ENCODE data around the gene UVRAG. TPM values are rescaled to one million over a fixed set of nuclear protein-coding genes. Genes with fewer than 3 reads are reported as not detected.

UVRAG gene
- polyA plus RNA-seq, 6 donors from 2014 or later: 39.6 to 94.0 (median 70.8) TPM

GRCh38 chr11:75939516-75939915 is 124.5 kb downstream of the UVRAG start:
- Mint-ChIP-seq H3K27ac (no peak overlapping the region), H3K27me3 (no peaks in the 10 kb centered on the region), H3K4me3 (no peak overlapping the region), H3K4me1 (peaks cover 28 to 47% (median 30%) of the 10 kb centered on the region in 3 donors), H3K36me3 (peaks cover 0 to 5% of the 10 kb centered on the region in 2 donors), H3K9me3 (no peaks in the 10 kb centered on the region)
- DNase-seq: no peak
- no peak for ATAC-seq (ENCODE audit: low read depth in 2 of 2)

- Mint-ChIP-seq H3K4me1 (peaks cover 31 to 47% (median 33%) of the 10 kb centered on the region in 3 donors), H3K36me3 (no peaks in the 10 kb centered on the region), H3K9me3 (no peaks in the 10 kb centered on the region), H3K27me3 (no peaks in the 10 kb centered on the region), H3K27ac (peak overlapping the region in 1 of 6 donors; percentile 7), H3K4me3 (peak overlapping the region in 2 of 8 donors; percentile 13 to 17)
- ATAC-seq (ENCODE audit: low read depth in 2 of 2) (no peak), DNase-seq (no peak)
Observed at GRCh38 chr11:75939992-75940391, 125.0 kb downstream of the UVRAG start.

DNA sequence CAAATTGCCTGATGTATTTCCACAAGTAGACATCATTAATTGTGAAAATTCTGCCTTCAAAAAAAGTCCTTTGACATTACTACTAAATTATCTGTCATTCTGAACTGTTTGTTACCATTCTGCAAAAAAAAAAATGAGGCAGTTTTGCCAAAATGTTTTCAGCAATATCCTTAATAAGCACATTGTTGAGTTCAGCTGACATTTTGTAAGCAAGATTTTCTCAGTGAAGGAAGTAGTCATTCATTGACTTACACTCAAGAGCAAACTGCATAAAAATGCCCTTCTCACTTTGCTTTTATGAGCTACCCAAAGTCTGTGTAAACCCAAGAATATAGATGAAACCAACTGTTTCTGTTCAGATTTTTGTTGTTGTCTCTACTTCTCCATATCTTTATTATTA is 125.9 kb downstream of the UVRAG start:
- Mint-ChIP-seq H3K36me3 (no peaks in the 10 kb centered on the region), H3K4me3 (no peak overlapping the region), H3K4me1 (peaks cover 33 to 49% (median 36%) of the 10 kb centered on the region in 3 donors), H3K27me3 (no peaks in the 10 kb centered on the region), H3K27ac (no peak overlapping the region), H3K9me3 (no peaks in the 10 kb centered on the region)
- ATAC-seq (ENCODE audit: low read depth in 2 of 2) (no peak), DNase-seq (no peak)

GRCh38 chr11:75944515-75944914 is 129.5 kb downstream of the UVRAG start:
- Mint-ChIP-seq H3K4me1 (peaks cover 43 to 63% (median 44%) of the 10 kb centered on the region in 3 donors), H3K27ac (peak overlapping the region in 3 of 6 donors; percentile 3 to 69 (median 20)), H3K36me3 (no peaks in the 10 kb centered on the region), H3K27me3 (no peaks in the 10 kb centered on the region), H3K9me3 (no peaks in the 10 kb centered on the region), H3K4me3 (no peak overlapping the region)
- ATAC-seq (ENCODE audit: low read depth in 2 of 2): no peak
- no peak for DNase-seq

DNA sequence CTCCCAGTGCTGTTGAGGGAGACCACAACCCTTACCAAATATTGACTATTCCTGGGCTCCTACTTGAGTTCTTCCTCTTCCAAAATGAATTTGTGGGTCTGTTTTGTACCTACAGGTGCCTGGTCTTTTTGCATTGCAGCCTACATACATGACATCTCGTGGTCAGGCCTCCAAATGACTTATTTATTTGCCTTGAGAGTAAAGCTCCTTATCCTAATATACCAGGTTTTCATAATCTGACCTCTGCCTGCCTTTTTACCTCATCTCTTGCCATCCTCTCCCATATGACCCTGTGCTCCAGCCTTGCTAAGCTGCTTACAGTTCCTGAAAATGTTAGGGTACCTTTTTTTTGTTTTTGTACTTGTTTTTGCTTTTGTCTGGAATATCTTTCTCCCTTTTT is 130.4 kb downstream of the UVRAG start:
- H3K4me3 Mint-ChIP-seq: peak overlapping the region in 3 of 8 donors; percentile 7 to 76 (median 20)
- no peaks in the 10 kb centered on the region for H3K9me3 Mint-ChIP-seq
- no peaks in the 10 kb centered on the region for H3K27me3 Mint-ChIP-seq
- no peaks in the 10 kb centered on the region for H3K36me3 Mint-ChIP-seq
- DNase-seq: no peak
- peak overlapping the region in 5 of 6 donors; percentile 6 to 90 (median 69) for H3K27ac Mint-ChIP-seq
- no peak for ATAC-seq (ENCODE audit: low read depth in 2 of 2)
- H3K4me1 Mint-ChIP-seq: peaks cover 43 to 63% (median 45%) of the 10 kb centered on the region in 3 donors

GRCh38 chr11:75945947-75946346 is 130.9 kb downstream of the UVRAG start:
- Mint-ChIP-seq H3K4me3 (peak overlapping the region in 5 of 8 donors; percentile 20 to 76 (median 36)), H3K27ac (peak overlapping the region in 5 of 6 donors; percentile 69 to 92 (median 90)), H3K27me3 (no peaks in the 10 kb centered on the region), H3K36me3 (no peaks in the 10 kb centered on the region), H3K4me1 (peaks cover 46 to 59% (median 48%) of the 10 kb centered on the region in 3 donors), H3K9me3 (no peaks in the 10 kb centered on the region)
- ATAC-seq (ENCODE audit: low read depth in 2 of 2): no peak
- no peak for DNase-seq

- H3K9me3 Mint-ChIP-seq: no peaks in the 10 kb centered on the region
- H3K36me3 Mint-ChIP-seq: no peaks in the 10 kb centered on the region
- peak overlapping the region in 5 of 8 donors; percentile 25 to 76 (median 53) for H3K4me3 Mint-ChIP-seq
- H3K27ac Mint-ChIP-seq: peak overlapping the region; percentile 28 to 92 (median 64)
- peak; percentile 14 to 28 for ATAC-seq (ENCODE audit: low read depth in 2 of 2)
- peaks cover 44 to 57% (median 57%) of the 10 kb centered on the region in 3 donors for H3K4me1 Mint-ChIP-seq
- no peak for DNase-seq
- no peaks in the 10 kb centered on the region for H3K27me3 Mint-ChIP-seq
Observed at GRCh38 chr11:75946531-75947530, 131.8 kb downstream of the UVRAG start.

- no peaks in the 10 kb centered on the region for H3K27me3 Mint-ChIP-seq
- H3K4me3 Mint-ChIP-seq: no peak overlapping the region
- peaks cover 53 to 57% (median 56%) of the 10 kb centered on the region in 3 donors for H3K4me1 Mint-ChIP-seq
- H3K27ac Mint-ChIP-seq: no peak overlapping the region
- H3K9me3 Mint-ChIP-seq: no peaks in the 10 kb centered on the region
- no peak for ATAC-seq (ENCODE audit: low read depth in 2 of 2)
- H3K36me3 Mint-ChIP-seq: peaks cover 0 to 15% of the 10 kb centered on the region in 2 donors
- no peak for DNase-seq
Observed at GRCh38 chr11:75949023-75949672, 134.1 kb downstream of the UVRAG start.

DNA sequence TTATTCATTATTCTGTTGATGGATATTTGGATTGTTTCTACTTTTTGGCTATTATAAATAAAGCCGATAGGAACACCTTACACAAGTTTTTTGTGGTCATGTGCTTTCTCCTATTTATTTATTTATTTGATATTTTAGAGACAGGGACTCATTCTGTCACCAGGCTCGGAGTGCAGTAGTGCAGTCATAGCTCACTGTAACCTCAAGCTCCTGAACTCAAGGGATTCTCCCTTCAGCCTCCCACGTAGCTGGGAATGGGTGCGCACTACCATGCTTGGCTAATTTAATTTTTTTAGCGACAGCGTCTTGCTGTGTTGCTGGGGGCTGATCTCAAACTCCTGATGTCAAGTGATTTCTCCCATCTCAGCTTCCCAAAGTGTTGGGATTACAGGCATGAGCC is 135.1 kb downstream of the UVRAG start:
- no peak overlapping the region for H3K4me3 Mint-ChIP-seq
- no peak for DNase-seq
- no peaks in the 10 kb centered on the region for H3K27me3 Mint-ChIP-seq
- no peak overlapping the region for H3K27ac Mint-ChIP-seq
- no peaks in the 10 kb centered on the region for H3K9me3 Mint-ChIP-seq
- no peak for ATAC-seq (ENCODE audit: low read depth in 2 of 2)
- H3K4me1 Mint-ChIP-seq: peaks cover 46 to 54% (median 51%) of the 10 kb centered on the region in 3 donors
- H3K36me3 Mint-ChIP-seq: peaks cover 0 to 24% of the 10 kb centered on the region in 2 donors

GRCh38 chr11:75954039-75954438 is 139.0 kb downstream of the UVRAG start:
- ATAC-seq (ENCODE audit: low read depth in 2 of 2) (no peak), DNase-seq (no peak)
- Mint-ChIP-seq H3K36me3 (peaks cover 0 to 24% of the 10 kb centered on the region in 2 donors), H3K4me3 (no peak overlapping the region), H3K9me3 (no peaks in the 10 kb centered on the region), H3K27ac (peak overlapping the region in 3 of 6 donors; percentile 27 to 80 (median 30)), H3K27me3 (no peaks in the 10 kb centered on the region), H3K4me1 (peaks cover 44 to 59% (median 45%) of the 10 kb centered on the region in 3 donors)

DNA sequence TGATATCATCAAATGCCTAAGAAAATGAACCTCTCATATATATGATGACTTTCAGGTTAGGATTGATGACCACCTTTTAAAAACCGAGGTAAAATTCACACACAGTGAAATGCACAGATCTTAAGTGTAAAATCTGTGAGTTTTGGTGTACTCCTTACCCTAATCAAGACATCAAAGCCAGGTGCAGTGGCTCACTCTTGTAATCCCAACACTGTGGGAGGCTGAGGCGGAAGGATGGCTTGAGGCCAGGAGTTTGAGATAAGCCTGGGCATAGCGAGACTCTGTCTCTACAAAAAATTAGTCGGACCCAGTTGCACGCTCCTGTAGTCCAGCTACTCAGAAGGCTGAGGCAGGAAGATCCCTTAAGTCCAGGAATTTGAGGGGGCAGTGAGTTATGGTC is 140.4 kb downstream of the UVRAG start:
- H3K4me3 Mint-ChIP-seq: no peak overlapping the region
- no peaks in the 10 kb centered on the region for H3K9me3 Mint-ChIP-seq
- DNase-seq (no peak), ATAC-seq (ENCODE audit: low read depth in 2 of 2) (no peak)
- H3K27ac Mint-ChIP-seq: no peak overlapping the region
- peaks cover 49 to 66% (median 53%) of the 10 kb centered on the region in 3 donors for H3K4me1 Mint-ChIP-seq
- H3K27me3 Mint-ChIP-seq: no peaks in the 10 kb centered on the region
- peaks cover 0 to 24% of the 10 kb centered on the region in 2 donors for H3K36me3 Mint-ChIP-seq

GRCh38 chr11:75959540-75959939 is 144.5 kb downstream of the UVRAG start:
- ATAC-seq (ENCODE audit: low read depth in 2 of 2) (no peak), DNase-seq (no peak)
- peaks cover 25 to 50% (median 32%) of the 10 kb centered on the region in 3 donors for H3K4me1 Mint-ChIP-seq
- H3K27me3 Mint-ChIP-seq: no peaks in the 10 kb centered on the region
- H3K4me3 Mint-ChIP-seq: peak overlapping the region in 2 of 8 donors; percentile 10 to 62
- H3K27ac Mint-ChIP-seq: peak overlapping the region in 2 of 6 donors; percentile 45 to 53
- no peaks in the 10 kb centered on the region for H3K9me3 Mint-ChIP-seq
- peaks cover 5 to 16% of the 10 kb centered on the region in 2 donors for H3K36me3 Mint-ChIP-seq

DNA sequence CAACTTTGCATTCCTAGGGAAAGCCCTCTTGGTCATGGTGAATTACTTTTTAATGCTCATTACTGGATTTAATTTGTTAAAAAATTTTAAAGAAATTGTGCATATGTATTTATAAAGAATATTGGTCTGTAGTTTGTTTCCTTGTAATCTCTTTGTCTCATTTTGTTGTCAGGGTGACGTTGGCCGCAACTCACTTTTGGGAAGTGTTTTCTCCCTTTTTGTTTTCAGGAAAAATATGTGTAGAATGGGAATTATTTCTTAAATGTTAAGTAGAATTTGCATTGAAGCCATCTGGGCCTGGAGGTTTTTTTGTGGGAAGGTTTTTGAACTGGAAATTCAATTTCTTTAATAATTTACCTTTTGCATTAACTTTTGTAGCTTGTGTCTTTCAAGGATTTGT is 149.1 kb downstream of the UVRAG start:
- Mint-ChIP-seq H3K4me1 (peaks cover 30 to 33% (median 31%) of the 10 kb centered on the region in 3 donors), H3K36me3 (peaks cover 0 to 27% of the 10 kb centered on the region in 2 donors), H3K27ac (peak overlapping the region in 1 of 6 donors; percentile 28), H3K9me3 (no peaks in the 10 kb centered on the region), H3K4me3 (no peak overlapping the region), H3K27me3 (no peaks in the 10 kb centered on the region)
- DNase-seq (no peak), ATAC-seq (ENCODE audit: low read depth in 2 of 2) (no peak)
